HT-29 (cell line): ENCODE results near the gene KRTAP3-2. TPM values are rescaled to one million over a fixed set of nuclear protein-coding genes. Genes with fewer than 3 reads are reported as not detected.

Experiments
- DNase-seq: peaks from one replicate; pipeline ENCODE4 v3.0.0-alpha.2; 2015; ENCODE audit warnings: low spot score
- total RNA-seq: library from RNA; depleted of rRNA; stranded (reverse); fragments of >200 nt; shearing (Covaris generic); gene quantifications from 2 replicates; pipeline ENCODE4 v1.2.3, GENCODE V29; 2014

The KRTAP3-2 gene
- total RNA-seq, 1 experiment from 2014 or later, result not detected

DNA sequence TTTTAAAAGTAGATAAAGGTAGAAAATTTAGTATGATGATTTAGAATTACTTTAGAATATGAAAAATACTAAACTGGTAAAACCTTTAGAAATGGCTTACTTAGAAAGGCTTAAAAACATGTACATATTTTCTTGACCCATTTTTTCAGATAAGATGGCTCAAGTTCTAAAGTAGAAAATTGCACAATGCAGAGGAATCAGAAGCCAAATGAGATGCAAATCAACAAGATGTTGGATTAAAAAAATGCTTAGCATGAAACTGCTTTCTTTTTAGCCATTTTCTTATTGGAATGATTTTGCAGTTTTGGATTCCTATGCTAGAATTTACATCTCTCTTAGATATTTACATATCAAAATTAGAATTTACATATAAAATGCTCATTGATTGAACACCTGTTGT, 10.7 kb upstream of the KRTAP3-2 start:
- no peak for DNase-seq

DNA sequence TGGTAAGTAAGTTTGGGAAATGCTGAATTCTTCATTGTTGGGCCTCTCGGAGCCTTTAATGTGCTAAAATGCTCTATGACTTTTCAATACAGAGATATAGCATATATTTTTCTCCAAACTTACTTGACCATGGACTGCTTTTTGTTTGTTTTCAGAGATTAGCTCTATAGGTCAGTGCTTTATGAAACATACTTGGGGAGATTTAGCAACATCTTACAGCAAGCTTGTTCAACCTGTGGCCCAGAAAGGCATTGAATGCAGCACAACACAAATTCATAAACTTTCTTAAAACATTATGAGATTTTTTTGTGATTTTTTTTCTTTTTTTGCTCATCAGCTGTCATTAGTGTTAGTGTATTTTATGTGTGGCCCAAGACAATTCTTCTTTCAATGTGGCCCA, 10.2 kb upstream of the KRTAP3-2 start:
- no peak for DNase-seq

DNA sequence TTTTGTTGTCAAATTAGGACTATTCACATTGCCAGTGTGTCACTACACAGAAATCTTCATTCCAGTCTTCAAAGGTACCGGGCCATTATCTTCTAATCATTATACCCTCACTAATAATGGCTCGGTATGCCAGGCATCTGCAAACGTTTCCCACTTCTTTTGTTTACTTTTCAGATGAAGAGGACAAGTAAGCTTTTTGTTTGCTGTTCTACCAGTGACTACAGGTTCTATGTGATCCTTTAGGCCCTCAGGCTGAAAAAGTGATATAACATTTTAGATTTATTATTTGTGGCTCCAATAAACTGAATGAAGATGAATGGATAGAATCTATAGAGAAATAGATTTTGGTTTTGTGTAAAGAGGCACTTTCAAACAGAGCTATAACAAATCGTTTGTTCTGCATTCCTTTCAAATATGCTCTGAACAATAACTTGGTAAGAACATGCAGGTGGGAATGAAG, 9.6 kb upstream of the KRTAP3-2 start:
- peak; percentile 51 for DNase-seq

DNA sequence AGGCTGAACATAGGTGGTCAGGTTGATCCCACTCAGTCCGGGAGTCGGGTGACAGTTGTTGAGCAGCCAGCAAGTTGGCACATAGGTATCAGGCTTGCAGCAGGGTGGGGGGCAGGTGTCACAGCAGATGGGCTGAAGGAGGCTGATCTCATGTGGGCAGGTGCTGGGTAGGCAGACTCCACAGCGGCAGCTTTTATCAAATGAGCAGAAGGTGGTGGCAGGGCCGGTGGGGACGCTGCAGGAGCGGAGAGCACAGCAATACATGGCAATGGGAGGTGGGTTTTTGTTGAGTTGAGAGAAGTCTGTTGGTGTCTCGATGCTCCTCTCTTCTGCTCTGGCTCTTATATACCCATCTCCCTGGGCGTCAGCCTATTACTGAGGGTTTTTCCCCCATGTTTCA, 9.1 kb upstream of the KRTAP3-2 start, which contains the start of gene KRTAP3-1:
TSS of gene KRTAP3-1 (minus strand) at position 318 of the 400 bp plus-strand sequence. CDS start at position 264, 54 bp downstream.
- DNase-seq, result no peak

DNA sequence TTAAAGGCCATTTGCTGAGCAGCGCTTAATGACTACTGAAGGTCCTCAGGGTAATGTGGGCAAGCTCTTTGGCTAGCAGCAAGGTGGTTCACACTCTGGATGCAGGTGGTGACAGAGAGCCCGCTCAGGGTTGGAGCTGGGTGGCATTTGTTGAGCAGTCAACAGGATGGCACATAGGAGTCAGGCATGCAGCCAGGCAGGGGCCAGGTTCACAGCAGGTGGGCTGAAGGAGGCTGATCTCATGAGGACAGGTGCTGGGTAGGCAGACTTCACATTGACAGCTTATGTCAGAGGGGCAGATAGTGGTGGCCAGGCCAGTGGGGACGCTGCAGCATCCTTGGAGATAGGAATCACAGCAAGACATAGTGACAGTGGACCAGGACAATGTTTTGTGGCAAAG, 4.7 kb upstream of the KRTAP3-2 start:
- DNase-seq, result no peak

GRCh38 chr17:41003926-41004325, 4.2 kb upstream of the KRTAP3-2 start:
- DNase-seq, result no peak

- DNase-seq, result peak; percentile 36
These were observed 3.1 kb upstream of the KRTAP3-2 start for GRCh38 chr17:41002814-41003213.

DNA sequence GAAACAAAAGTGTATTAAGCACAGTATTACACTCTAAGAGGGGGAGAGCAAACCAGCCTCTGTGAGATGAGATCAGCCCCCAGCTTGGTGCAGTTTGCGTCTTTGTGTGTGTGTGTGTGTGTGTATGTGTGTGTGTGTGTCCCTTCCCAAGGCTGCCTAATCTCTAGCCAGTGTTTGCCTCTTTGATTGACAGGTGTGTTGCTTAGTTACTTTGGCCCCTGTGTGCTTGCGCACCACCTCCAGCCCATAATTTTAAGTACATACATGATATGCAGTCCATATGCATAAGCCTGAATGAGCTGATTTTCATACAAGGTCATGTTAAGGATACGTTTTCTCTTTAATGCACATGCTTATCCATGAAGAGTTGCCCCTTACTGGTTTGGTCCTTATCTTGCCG, 2.1 kb upstream of the KRTAP3-2 start:
- no peak for DNase-seq

DNA sequence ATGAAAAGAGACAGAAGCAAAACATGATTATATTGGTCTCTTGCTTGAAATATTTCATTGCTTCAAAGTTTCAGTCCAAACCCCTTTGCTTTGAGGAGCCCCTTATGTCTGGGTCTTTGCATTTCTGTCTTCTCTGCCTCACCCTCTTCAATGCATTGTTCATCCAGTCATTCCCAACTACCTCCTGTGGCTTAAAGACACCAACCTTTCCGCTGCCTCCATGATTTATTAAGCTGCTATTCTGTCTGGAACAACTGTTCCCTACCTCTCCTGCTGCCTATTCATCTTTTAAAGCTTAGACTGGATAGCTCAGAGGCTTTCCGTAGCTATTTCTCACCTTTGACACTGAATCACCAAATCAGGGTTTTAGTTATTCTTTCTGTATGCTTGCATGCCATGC, 2.3 kb downstream of the KRTAP3-2 start:
- no peak for DNase-seq

DNA sequence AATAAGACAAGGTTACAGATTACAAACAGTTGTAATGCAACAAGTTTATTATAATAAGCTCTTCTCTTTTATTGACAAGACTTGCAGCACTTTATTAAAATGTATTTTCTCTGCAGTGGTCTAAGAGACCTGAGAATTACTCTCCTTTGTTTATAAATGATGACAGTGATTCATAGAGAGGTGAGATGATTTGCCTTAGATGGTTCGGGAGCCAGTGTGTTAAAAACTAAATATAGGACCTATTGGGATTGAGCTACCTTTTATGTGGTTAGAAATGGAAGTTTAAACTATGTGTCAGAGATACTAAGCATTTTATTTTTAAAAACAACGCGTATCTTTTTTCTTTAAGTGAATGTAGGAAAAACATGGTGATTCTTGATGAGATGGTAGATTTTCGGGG, 2.9 kb downstream of the KRTAP3-2 start:
- no peak for DNase-seq

GRCh38 chr17:40995116-40995515, 4.6 kb downstream of the KRTAP3-2 start:
- DNase-seq, result no peak

DNA sequence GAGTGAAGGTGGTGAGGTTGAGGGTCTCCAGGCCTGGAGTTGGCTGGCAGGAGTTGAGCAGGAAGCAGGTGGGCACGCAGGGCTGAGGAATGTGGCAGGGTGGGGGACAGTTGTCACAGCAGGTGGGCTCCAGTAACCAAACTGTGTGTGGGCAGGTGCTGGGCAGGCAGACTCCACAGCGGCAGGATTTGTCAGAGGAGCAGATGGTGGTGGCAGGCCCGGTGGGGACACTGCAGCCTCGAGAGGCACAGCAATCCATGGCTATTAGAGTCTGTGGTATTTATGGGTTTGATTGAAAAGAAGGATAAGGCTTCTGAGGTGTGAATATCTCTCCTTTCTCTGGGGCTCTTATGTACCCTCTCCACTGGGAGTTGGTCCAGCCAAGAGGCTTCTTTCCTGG, 5.9 kb downstream of the KRTAP3-2 start, which contains the start of gene KRTAP3-3:
TSS of gene KRTAP3-3 (minus strand) at position 326 of the 400 bp plus-strand sequence. CDS start at position 259, 67 bp downstream.
- no peak for DNase-seq

- DNase-seq, result no peak
These were observed 6.6 kb downstream of the KRTAP3-2 start for GRCh38 chr17:40993084-40993483.

GRCh38 chr17:40992666-40993065, 7.0 kb downstream of the KRTAP3-2 start:
- DNase-seq, result no peak

GRCh38 chr17:40986920-40987319, 12.8 kb downstream of the KRTAP3-2 start:
- DNase-seq, result no peak

DNA sequence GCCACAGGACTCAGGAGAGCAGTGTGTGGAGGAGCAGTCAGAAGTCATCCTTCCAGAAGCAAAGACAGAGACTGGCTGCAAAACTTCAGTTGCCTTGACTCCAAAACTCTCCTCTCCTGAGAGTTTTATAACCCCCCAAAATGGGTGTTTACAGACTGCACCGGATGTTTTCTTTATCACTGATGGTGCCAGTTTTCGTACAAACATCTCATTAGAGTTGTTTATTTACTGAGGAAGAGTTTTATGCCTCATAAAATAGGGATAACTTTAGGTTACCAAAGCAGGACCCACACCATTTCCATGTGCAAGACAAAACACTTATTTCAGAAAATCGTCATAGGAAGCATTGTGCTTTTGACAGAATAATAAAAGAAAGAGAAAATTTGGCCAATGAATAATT, 15.5 kb downstream of the KRTAP3-2 start, which contains the start of gene KRT40:
TSS of gene KRT40 (minus strand) at position 101 of the 400 bp plus-strand sequence. CDS start at position 48, 53 bp downstream.
- DNase-seq, result no peak

- DNase-seq, result no peak
These were observed 18.6 kb downstream of the KRTAP3-2 start for GRCh38 chr17:40981115-40981514.

DNA sequence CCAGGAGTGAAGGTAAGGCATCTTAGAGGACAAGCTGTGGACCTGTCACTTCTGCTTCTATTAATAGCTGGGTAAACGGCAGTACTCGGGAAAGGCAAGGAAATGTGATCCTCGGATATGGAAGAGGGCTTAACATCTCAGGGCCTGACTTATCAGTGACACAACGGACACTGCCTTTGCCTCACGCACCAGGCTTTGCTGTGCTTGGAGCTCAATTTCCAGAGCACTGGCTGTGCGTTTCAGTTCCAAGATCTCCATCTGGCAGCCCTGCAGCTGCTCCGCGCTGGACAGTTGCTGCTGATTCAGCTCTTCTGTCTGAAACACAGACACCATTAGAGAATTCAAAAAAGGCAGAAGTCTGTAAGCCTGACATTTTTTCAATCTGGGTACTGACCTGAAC, 19.1 kb downstream of the KRTAP3-2 start:
- no peak for DNase-seq

GRCh38 chr17:40980117-40980516, 19.6 kb downstream of the KRTAP3-2 start:
- DNase-seq, result no peak

DNA sequence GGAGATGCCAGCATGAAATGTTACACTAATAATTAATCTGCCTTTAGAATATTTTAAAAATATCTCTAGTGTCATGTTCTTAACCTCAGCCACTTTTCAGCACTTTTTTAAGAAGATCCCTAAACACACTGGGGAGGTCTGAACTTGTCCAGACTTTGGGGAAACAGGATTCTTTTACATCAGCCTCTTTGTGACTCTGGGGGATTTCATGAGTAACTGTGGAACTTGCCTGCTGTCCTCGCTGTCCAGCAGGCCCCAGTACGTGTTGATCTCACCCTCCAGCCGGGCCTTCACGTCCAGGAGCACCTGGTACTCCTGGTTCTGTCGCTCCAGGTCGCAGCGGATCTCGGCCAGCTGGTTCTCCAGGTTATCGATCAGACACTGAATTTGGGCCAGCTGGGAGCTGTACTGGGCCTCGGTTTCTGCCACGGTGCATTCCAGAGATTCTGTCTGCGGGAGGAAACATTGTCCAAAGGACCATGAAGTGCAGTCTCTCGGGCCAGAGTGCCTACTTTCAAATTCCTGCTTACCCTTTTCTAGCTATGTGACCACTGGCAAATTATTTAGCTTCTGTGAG, 21.0 kb downstream of the KRTAP3-2 start:
- DNase-seq, result no peak

GRCh38 chr17:40975516-40975915, 24.2 kb downstream of the KRTAP3-2 start:
- DNase-seq, result no peak

GRCh38 chr17:40974366-40974765, 25.3 kb downstream of the KRTAP3-2 start:
- DNase-seq, result no peak

GRCh38 chr17:40967582-40967981, 32.1 kb downstream of the KRTAP3-2 start:
- DNase-seq, result no peak

GRCh38 chr17:40966848-40967247, 32.9 kb downstream of the KRTAP3-2 start, which contains the start of gene KRT39:
KRT39 (minus strand) TSS chr17:40966948; CDS start chr17:40966856, 92 bp downstream.
- DNase-seq, result no peak
